ENCODE data around the gene ITPR1.

Gene ITPR1

DNA sequence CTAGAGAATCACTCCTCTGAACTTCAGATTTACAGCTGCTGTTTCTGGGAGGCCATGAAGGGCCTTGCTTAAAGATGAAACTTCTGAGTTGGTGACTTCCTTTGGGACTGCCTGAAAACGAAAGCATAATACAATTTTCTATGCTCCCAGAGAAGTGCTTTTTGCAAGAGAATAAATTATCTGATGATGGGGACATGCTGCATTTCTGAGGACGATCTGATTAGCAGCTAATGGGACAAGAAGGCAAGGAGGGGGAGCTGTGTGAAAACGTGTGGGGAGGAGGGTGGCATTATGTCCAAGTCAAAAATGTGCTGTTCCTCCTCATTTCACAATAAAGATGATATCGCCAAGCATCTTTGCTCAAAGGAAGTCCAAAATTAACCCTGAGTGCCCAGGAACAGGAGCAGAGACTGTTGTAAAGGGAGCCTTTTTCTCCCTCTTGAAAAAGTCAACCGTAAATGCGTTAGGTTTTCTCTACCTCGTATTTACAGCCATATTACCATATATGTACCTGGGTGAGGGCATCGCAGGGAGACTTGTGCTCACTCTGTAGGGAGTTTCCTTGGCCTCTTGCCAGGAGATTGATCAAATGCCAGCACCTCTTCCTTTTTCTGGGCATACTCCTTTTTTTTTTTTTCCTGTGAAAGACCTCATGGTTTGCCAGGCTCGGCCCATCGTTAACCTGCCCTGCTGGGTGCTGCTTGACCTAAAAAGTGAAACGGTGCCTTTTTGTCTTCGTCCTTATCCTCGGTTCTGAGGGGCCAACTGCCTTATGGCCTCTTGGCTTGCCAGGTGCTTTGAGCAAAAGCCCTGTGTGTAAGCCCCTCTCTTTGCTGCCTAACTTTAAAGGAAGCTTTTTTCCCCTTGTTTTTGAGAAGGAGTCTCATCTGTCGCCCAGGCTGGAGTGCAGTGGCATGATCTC is 11.5 kb downstream of the ITPR1 start (continued):
- TF ChIP-seq OSR2 (tag by site-specific recombination; IDR thresholded peaks at IDR 0.05) (peak; percentile 27; the same call in 1 of the 2 replicates), ZNF596 (tag by site-specific recombination; IDR thresholded peaks at IDR 0.05) (no peak), ZNF785 (tag by site-specific recombination; IDR thresholded peaks at IDR 0.05) (no peak), ZNF624 (tag by site-specific recombination; IDR thresholded peaks at IDR 0.05) (no peak), ZNF560 (tag by site-specific recombination; IDR thresholded peaks at IDR 0.05; ENCODE audit: borderline replicate concordance) (no peak), ZNF140 (tag by site-specific recombination; IDR thresholded peaks at IDR 0.05) (no peak), ZNF335 (tag by site-specific recombination; conservative IDR thresholded peaks at IDR 0.05) (peak; percentile 69), ZNF561 (tag by site-specific recombination; IDR thresholded peaks at IDR 0.05; ENCODE audit: borderline replicate concordance) (peak; percentile 56), ZNF776 (tag by site-specific recombination; IDR thresholded peaks at IDR 0.05; ENCODE audit: borderline replicate concordance) (no peak), ZNF341 (tag by site-specific recombination; IDR thresholded peaks at IDR 0.05; ENCODE audit: low read depth) (peak; percentile 94), ZNF654 (tag by site-specific recombination; IDR thresholded peaks at IDR 0.05; ENCODE audit: low read depth) (no peak), ZNF202 (tag by site-specific recombination; IDR thresholded peaks at IDR 0.05; ENCODE audit: borderline replicate concordance) (no peak), GLI2 (tag by site-specific recombination; IDR thresholded peaks at IDR 0.05; ENCODE audit: borderline replicate concordance, low read depth) (no peak), ZNF394 (tag by site-specific recombination; IDR thresholded peaks at IDR 0.05; ENCODE audit: borderline replicate concordance) (peak; percentile 58; the same call in 1 of the 2 replicates), ZNF610 (tag by site-specific recombination; IDR thresholded peaks at IDR 0.05; ENCODE audit: borderline replicate concordance) (no peak), SP2 (tag by site-specific recombination; IDR thresholded peaks at IDR 0.05) (no peak), ZNF571 (tag by site-specific recombination; IDR thresholded peaks at IDR 0.05) (no peak)
- TF ChIP-seq, protein P1, sequence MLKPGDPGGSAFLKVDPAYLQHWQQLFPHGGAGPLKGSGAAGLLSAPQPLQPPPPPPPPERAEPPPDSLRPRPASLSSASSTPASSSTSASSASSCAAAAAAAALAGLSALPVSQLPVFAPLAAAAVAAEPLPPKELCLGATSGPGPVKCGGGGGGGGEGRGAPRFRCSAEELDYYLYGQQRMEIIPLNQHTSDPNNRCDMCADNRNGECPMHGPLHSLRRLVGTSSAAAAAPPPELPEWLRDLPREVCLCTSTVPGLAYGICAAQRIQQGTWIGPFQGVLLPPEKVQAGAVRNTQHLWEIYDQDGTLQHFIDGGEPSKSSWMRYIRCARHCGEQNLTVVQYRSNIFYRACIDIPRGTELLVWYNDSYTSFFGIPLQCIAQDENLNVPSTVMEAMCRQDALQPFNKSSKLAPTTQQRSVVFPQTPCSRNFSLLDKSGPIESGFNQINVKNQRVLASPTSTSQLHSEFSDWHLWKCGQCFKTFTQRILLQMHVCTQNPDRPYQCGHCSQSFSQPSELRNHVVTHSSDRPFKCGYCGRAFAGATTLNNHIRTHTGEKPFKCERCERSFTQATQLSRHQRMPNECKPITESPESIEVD (tag by site-specific recombination; IDR thresholded peaks at IDR 0.05), result peak; percentile 74
- TF ChIP-seq, protein P2, sequence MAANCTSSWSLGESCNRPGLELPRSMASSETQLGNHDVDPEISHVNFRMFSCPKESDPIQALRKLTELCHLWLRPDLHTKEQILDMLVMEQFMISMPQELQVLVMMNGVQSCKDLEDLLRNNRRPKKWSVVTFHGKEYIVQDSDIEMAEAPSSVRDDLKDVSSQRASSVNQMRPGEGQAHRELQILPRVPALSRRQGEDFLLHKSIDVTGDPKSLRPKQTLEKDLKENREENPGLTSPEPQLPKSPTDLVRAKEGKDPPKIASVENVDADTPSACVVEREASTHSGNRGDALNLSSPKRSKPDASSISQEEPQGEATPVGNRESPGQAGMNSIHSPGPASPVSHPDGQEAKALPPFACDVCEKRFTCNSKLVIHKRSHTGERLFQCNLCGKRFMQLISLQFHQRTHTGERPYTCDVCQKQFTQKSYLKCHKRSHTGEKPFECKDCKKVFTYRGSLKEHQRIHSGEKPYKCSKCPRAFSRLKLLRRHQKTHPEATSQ (tag by site-specific recombination; IDR thresholded peaks at IDR 0.05), result no peak
- TF ChIP-seq, protein P3, sequence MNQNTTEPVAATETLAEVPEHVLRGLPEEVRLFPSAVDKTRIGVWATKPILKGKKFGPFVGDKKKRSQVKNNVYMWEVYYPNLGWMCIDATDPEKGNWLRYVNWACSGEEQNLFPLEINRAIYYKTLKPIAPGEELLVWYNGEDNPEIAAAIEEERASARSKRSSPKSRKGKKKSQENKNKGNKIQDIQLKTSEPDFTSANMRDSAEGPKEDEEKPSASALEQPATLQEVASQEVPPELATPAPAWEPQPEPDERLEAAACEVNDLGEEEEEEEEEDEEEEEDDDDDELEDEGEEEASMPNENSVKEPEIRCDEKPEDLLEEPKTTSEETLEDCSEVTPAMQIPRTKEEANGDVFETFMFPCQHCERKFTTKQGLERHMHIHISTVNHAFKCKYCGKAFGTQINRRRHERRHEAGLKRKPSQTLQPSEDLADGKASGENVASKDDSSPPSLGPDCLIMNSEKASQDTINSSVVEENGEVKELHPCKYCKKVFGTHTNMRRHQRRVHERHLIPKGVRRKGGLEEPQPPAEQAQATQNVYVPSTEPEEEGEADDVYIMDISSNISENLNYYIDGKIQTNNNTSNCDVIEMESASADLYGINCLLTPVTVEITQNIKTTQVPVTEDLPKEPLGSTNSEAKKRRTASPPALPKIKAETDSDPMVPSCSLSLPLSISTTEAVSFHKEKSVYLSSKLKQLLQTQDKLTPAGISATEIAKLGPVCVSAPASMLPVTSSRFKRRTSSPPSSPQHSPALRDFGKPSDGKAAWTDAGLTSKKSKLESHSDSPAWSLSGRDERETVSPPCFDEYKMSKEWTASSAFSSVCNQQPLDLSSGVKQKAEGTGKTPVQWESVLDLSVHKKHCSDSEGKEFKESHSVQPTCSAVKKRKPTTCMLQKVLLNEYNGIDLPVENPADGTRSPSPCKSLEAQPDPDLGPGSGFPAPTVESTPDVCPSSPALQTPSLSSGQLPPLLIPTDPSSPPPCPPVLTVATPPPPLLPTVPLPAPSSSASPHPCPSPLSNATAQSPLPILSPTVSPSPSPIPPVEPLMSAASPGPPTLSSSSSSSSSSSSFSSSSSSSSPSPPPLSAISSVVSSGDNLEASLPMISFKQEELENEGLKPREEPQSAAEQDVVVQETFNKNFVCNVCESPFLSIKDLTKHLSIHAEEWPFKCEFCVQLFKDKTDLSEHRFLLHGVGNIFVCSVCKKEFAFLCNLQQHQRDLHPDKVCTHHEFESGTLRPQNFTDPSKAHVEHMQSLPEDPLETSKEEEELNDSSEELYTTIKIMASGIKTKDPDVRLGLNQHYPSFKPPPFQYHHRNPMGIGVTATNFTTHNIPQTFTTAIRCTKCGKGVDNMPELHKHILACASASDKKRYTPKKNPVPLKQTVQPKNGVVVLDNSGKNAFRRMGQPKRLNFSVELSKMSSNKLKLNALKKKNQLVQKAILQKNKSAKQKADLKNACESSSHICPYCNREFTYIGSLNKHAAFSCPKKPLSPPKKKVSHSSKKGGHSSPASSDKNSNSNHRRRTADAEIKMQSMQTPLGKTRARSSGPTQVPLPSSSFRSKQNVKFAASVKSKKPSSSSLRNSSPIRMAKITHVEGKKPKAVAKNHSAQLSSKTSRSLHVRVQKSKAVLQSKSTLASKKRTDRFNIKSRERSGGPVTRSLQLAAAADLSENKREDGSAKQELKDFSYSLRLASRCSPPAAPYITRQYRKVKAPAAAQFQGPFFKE (tag by site-specific recombination; IDR thresholded peaks at IDR 0.05; ENCODE audit: borderline replicate concordance), result no peak
- TF ChIP-seq, protein P4, sequence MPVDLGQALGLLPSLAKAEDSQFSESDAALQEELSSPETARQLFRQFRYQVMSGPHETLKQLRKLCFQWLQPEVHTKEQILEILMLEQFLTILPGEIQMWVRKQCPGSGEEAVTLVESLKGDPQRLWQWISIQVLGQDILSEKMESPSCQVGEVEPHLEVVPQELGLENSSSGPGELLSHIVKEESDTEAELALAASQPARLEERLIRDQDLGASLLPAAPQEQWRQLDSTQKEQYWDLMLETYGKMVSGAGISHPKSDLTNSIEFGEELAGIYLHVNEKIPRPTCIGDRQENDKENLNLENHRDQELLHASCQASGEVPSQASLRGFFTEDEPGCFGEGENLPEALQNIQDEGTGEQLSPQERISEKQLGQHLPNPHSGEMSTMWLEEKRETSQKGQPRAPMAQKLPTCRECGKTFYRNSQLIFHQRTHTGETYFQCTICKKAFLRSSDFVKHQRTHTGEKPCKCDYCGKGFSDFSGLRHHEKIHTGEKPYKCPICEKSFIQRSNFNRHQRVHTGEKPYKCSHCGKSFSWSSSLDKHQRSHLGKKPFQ (tag by site-specific recombination; IDR thresholded peaks at IDR 0.05), result no peak
- TF ChIP-seq, protein P5, sequence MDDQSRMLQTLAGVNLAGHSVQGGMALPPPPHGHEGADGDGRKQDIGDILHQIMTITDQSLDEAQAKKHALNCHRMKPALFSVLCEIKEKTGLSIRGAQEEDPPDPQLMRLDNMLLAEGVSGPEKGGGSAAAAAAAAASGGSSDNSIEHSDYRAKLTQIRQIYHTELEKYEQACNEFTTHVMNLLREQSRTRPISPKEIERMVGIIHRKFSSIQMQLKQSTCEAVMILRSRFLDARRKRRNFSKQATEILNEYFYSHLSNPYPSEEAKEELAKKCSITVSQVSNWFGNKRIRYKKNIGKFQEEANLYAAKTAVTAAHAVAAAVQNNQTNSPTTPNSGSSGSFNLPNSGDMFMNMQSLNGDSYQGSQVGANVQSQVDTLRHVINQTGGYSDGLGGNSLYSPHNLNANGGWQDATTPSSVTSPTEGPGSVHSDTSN (CRISPR knock-in tag; IDR thresholded peaks at IDR 0.05), result no peak
- TF ChIP-seq, protein P6, sequence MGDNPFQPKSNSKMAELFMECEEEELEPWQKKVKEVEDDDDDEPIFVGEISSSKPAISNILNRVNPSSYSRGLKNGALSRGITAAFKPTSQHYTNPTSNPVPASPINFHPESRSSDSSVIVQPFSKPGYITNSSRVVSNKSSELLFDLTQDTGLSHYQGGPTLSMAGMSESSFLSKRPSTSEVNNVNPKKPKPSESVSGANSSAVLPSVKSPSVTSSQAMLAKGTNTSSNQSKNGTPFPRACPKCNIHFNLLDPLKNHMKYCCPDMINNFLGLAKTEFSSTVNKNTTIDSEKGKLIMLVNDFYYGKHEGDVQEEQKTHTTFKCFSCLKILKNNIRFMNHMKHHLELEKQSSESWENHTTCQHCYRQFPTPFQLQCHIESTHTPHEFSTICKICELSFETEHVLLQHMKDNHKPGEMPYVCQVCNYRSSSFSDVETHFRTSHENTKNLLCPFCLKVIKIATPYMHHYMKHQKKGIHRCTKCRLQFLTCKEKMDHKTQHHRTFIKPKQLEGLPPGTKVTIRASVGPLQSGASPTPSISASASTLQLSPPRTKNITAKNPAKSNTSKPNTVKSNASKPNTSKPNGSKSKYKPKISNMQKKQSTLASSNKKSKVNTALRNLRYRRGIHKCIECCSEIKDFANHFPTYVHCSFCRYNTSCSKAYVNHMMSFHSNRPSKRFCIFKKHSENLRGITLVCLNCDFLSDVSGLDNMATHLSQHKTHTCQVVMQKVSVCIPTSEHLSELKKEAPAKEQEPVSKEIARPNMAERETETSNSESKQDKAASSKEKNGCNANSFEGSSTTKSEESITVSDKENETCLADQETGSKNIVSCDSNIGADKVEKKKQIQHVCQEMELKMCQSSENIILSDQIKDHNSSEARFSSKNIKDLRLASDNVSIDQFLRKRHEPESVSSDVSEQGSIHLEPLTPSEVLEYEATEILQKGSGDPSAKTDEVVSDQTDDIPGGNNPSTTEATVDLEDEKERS (tag by site-specific recombination; IDR thresholded peaks at IDR 0.05), result no peak

Measured in HEK293 (cell line).